Ureter (tissue), 1 donor: ENCODE data around the gene RFPL1. TPM values are rescaled to one million over a fixed set of nuclear protein-coding genes. Genes with fewer than 3 reads are reported as not detected.

Experiments used
- DNase-seq: peaks from one replicate; pipeline ENCODE4 v3.0.0-alpha.2; 2020; ENCODE audit warnings: low spot score
- total RNA-seq: library from RNA; stranded (reverse); gene quantifications from one replicate; pipeline ENCODE4 v1.2.4, GENCODE V29; 2023
- donor health status: DM: yes; HTN: yes; CAD: no.

The RFPL1 gene
- total RNA-seq, 1 donor from 2014 or later, result not detected

DNA sequence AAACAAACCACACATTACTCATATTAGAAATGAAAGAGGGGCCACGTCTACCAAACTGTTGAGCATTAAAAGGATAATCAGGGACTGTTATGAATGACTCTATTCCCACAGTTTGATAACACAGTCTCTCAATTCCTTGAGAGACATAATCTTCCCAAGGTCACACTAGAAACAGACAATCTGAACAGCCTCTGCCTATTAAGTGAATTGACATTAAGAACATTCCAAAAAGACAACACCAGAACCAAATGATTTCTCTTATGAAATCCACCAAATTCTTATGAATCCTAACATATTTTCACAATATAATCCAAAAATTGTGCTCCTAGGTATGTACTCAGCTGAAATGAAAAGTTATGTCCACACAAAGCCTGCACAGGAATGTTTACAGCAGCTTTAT, 4.6 kb downstream of the RFPL1 start:
- no peak for DNase-seq

DNA sequence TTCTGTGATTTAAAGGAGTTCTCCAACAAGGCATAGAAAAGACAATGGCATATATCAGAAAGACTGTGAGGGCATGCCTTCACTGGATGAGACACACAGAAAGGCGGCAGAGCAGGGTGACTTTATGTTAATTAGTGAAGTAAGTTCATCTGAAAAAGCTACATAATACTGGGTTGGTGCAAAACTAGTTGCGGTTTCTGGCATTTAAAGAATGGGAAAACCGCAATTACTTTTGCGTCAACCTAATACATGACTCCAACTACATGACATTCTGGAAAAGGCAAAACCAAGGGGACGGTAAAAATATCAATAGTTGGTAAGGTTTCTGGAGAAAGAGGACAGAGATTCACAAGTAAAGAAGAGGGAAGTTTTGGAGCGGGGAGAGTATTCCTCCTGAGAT, 5.1 kb downstream of the RFPL1 start:
- no peak for DNase-seq

DNA sequence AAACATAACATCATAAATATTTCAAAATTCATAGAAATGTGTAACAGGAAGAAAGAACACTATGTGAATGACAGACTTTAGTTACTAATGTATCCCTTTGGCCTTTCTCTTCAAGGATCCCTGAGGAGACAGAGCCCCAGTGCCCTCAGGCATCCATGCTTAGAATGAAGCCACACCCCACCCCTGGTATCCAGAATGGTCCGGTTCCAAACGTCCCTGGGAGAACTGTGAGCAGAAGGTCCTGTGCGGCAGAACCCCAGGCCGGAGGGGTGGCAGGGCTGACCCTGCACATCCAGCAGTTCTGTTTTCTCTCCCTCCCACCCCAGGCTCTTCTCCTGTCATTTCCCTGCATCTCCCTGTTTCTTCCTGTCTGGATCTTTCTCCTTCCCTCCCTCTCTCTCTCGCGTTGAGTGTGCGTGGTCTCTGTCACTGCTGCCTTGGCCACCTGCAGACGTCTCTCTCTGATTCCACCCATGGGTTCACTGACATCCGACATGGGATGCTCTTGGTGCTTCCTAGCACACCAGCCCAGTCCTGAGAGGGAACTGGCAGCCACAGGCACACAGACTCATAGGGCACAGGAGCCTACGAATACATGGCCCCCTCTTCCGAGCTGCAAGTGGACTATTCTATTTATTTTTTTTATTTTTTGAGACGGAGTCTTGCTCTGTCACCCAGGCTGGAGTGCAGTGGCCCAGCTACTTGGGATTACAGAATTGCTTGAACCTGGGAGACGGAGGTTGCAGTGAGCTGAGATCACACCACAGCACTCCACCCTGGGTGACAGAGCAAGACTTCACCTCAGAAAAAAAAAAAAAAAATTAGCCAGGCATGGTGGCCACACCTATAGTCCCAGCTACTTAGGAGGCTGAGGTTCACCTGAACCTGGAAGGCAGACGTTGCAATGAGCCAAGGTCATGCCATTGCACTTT, 5.7 kb downstream of the RFPL1 start:
- DNase-seq, result no peak

DNA sequence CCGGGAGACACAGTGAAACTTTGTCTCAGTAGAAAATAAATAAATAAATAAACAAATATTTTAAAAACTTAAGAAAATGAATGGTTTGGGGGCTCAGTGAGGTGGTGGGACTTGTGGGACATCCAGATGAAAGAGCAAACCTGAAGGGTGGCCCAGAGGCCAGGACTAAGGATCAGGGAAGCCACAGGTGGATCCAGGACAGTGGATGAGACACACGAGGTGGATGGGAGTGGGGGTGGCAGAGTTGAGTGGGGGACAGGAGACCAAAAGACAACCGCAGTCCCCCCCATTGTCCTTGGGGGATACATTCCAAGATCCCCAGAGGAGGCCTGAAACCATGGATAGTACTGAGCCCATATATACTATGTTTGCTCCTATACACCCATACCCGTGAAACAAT, 7.1 kb downstream of the RFPL1 start:
- no peak for DNase-seq

DNA sequence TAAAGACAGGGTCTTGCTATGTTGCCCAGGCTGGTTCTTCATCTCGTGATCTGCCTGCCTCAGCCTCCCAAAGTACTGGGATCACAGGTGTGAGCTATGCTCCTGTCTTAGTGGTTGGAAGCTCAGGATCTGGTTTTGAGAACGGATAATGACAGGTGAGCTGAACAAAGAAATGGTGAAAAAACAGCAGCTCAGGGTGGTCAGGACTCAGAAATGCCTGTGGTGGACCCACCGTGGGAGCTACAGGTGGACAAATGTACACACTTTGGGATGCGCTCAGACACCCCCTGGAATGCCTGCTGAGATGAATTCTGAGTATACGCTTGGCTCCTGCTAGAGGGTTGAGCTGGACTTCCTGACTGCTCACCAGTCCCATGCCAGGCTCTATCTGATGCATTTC, 9.5 kb downstream of the RFPL1 start:
- DNase-seq, result no peak

DNA sequence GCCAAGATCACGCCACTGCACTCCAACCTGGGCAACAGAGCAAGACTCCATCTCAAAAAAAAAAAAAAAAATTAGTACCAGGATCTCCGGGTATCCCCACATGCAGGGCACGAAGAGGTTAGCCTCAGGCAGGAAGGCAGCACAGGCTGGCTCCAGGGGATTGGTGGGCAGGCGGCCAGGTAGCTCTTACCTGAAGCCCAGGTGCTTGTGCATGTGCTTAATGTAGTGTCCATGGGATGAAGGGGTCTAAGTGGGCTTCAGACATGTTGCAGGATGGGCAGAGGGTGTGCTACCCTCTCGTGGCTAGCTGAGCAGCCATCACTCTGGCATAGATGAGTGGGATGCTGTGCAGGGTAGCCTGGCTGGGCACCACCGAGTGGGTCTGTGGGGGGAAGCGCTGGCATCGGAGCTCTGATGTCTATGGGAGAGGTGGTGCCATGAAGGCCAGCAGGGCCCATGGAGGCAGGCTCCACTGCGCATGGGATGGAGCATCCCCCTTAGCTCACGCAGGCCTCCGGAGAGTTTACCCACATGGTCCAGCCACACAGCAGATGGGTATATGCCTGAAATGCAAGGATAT, 11.0 kb downstream of the RFPL1 start:
- DNase-seq, result no peak

DNA sequence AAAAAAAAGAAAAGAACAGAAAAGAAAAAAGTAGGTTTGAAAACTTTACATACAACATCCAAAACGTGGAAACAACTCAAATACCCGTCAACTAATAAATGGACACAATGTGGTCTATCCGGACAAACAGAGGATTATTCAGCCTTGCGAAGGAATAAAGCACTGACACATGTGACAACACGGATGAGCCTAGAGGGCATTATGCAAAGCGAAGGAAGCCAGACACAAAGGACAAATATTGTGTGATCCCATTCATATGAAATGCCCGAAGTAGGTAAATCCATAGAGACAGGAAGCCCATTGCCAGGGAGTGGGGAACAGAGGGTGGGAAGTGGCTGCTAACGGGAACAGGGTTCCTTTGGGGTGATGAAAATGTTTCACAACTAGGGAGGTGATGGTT, 11.8 kb downstream of the RFPL1 start:
- DNase-seq, result no peak

DNA sequence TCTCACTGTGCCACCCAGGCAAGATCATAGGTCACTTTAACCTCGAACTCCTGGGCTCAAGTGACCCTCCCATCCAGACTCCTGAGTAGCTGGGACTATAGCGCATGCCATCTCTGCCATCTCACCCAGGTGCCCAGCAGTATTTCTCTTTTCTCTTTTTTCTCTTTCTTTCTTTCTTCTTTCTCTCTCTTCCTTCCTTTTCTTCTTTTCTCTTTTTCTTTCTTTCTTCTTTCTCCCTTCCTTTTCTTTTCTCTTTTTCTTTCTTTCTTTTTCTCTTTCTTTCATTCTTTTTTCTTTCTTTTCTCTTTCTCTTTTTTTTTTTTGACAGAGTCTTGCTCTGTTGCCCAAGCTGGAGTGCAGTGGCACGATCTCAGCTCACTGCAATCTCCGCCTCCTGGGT, 13.5 kb downstream of the RFPL1 start:
- DNase-seq, result no peak

DNA sequence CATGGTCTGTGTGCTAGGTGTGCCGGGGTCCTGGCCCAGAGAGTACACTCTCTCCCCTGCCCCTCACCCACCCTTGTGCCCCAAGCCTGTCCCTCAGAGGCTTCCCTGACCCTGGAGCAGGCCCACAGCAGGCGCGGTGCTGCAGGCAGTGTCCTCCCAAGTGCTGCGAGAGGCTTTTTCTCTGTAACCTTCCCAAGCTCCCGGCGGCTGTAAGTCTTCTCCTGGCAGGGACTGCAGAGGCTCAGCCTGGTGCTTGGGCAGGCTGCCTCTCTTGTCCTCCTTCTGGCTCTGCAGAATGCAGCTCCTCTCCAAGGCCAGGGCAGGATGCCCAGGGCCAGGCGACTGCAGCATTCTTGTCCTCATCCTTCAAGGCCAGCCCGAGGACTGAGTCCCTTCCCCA, 15.9 kb downstream of the RFPL1 start:
- DNase-seq, result no peak

DNA sequence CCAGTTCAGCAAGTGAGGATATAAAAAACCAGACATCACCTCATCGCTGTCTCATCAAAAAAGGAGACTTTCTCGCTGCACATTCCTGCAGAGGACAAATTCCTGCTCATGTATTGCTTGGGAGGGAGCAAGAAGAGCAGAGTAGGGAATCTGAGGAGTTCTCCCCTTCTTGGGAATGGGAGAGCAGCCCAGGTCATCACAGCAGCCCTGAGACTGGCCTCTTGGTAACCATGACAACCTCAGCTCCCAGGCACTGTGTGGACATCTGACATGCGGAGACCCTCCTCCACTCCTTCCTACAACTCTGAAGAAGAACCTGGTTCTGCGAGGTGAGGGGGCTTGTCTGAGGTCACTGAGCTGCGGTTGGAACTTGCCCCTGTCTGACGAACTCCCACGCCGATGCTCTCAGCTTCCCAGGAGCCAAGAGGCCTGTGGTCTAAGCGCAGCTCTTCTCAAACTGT, 17.9 kb downstream of the RFPL1 start:
- DNase-seq, result no peak

DNA sequence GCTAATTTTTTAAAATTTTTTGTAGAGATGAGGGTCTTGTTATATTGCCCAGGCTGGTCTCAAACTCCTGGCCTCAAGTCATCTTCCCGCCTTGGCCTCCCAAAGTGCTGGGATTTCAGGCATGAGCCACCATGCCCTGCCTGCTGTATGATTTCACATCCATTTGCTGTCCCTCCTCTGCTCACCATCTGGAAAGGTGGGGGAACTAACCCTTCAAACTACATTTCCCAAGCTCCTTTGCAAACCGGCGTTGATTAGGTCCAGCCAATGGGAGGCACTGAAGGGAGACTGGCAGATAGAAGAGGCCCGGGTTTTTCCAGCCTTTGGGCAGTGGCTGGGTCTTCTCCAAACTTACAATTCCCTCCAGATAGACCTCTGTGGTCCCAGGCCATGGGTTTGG, 19.3 kb downstream of the RFPL1 start:
- DNase-seq, result no peak

DNA sequence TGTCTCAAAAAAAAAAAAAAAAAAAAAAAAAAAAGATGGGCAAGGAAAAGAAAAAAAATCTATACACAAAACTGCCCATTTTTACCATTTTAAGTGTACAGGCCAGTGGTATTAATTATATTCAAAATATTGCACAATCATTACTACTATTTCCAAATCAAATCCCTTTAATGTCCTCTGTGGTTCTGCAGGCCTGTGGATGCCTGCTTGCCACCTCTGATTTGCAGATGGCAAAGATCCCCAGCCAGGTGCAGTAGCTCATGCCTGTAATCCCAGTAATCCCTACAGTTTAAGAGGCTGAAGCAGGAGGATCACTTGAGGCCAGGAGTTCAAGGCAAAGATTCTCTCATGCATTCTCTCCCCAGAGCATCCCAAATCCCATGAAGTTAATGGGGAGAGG, 20.2 kb downstream of the RFPL1 start:
- no peak for DNase-seq

DNA sequence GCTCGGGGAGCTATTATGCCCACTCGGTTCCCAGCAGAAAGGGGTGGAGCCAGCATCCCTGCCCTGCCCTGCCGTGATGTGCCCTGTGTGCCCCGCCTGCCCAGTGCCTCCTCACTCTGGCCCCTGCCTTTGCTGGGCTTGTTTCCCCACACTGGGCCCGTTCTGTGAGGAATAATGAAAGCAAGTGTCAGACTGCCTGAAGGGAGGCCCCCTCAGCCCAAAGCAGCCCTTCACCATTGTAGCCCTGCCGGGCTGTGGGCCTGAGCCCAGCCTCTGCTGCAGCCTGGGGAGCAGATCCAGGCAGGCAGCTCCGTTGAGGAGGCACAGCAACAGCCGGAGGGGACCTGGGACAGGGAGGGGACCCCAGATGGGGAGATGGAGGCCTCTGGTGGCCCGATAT, 21.4 kb downstream of the RFPL1 start:
- DNase-seq, result no peak

DNA sequence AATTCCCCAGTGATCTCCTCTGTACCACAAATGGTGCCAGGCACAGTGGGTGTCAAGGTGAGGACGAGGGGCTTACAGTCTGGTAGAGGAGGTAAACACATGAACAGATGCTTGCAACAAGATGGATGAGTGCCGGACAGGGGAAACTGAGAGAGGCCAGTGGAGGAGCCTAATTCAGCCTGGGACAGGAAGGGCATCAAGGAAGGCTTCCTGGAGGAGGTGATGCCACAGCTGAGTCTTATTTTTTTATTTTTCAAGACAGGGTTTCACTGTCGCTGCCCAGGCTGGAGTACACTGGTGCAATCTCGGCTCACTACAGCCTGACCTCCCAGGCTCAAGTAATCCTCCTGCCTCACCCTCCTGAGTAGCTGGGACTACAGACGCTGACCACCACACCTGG, 22.9 kb downstream of the RFPL1 start:
- DNase-seq, result no peak

DNA sequence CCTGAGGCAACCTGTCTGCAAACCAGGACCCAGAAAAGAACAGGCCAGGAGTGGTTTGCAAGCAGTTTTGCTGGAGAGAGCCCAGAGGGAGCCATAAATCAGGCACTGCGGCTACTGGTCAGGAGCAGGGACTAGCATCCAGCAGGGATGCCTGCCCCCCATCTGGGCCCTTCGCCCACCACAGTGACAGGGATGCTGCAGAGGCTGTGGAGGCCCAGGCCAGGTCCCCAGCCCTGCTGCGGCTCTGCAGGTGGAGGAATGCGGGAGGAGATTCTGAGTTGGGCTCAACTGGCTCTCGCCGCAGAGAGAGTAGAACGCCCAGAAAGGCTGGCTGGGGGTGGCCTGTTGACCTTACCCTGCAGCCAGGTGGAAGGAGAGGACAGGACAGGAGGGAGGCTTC, 25.2 kb downstream of the RFPL1 start:
- DNase-seq, result no peak

DNA sequence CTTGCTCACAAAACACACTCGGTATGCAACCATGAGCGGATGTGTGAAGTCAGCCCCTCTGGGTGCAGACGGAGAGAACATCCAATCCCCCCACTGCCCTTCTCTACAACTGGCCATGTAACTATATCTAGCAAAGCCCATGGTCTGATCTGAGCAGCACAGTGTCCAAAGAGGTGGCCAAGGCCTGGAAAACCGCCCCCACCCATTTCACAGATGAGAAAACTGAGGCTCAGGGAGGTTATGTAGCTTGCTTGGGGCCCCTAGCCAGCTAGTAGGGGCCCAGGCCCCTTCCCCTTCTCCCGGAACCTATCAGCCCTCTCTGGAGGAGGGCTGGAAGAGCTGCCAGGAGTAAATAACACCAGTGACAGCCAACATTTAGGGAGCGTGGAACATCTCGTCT, 26.2 kb downstream of the RFPL1 start:
- no peak for DNase-seq

DNA sequence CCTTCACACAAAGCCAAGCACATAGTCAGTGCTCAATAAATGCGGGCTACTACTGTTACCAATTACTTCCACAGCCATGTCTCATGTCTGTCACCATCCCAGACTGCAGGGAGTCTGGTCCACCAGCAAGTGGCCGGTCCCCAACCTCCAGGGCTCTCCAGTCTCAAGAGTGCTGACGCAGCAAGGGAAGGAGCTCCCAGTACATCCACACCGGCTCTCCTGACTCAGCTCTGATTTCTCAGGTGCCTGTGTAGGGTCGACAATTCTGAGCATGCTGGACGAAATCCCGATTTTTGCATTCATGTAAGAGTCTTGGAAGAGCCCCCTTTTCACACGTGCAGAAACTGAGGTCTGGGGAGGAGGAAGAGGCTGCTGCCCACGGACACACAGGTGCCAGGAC, 31.4 kb downstream of the RFPL1 start:
- no peak for DNase-seq

DNA sequence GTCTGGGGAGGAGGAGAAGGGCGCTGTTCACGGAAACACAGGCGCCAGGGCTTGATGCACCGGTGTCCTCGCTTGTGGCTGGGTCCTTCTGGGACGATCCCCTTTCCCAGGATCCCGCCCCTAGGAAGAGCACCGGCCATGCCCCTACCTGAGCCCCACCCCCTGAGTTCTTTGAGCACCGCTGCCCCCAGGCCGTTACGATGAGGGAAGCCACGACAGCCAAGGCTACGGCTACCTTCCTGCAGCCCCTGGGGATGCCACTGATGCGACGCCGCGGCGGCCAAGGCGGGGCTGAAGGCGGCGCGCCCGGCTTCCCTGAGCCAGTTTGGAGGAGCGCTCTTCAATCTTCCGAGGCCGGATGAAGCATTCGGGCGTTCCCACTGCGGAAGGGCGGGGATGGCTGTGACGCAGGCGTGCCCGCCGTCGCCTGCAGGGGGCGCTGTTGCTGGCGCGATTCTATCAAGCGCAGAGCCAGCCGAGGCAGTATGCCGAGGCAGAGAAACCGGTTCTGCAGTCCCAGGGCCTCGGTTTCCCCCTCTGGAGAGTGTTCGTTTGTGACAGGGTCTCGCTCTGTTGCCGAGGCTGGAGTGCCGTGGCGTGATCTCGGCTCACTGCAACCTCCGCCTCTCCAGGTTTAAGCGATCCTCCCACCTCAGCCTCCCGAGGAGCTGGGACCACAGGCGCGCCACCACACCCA, 31.9 kb downstream of the RFPL1 start:
- DNase-seq, result peak; percentile 61

DNA sequence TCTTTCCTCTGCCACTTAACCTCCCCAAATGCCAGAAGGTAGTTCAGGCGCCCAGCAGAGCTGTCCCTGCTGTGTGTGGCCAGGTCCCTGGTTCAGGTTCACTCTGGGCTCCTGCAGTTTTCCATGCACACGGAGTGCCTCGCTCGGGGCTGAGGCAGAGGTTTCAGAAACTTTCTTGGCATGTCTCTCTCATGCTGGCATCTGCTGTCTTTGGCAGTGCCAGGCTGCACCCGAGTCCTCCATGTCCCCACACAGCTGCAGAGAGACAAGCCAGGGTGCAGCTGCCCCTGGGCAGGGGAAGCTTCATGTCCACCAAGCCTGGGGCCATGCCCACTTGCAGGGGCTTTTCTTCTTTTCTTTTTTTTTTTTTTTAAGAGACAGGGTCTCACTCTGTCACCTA, 34.6 kb downstream of the RFPL1 start:
- no peak for DNase-seq

DNA sequence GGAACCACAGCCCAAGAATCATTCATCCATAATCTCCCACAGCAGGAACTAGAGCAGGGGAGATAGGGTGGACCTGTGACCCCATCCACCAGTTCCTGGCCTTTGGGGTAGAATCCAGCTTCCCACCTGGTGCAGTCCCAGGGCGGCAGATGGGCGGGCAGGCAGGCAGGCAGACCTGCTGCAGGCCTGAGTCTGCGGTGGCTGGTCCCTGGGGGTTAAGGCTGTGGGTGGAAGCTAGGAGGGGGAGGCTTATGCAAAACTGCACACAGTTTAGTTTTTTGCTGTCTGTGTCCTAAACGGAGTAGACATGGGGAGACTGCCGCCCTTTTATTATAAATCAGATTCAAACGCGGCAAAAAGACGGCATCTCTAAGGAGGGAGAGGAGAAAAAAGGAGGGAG, 37.2 kb downstream of the RFPL1 start:
- no peak for DNase-seq

DNA sequence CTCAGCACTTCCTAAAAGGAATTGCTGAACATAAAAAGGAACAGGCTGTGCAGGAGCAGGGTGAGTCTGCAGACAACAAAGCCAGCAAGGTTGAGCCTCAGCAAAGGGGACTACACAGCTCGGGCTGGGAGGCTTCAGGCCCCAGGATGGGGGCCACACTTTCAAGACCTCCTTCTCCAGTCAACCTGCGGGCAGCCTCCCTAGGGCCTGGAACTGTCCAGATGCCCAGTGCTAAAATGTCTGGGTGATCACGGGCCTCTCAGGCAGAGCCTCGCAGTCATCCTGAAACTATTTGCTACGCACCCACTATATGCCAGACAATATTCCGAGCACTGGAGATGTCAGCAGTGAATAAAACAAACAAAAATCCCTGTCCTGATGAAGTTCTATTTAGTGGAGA, 37.7 kb downstream of the RFPL1 start:
- no peak for DNase-seq

DNA sequence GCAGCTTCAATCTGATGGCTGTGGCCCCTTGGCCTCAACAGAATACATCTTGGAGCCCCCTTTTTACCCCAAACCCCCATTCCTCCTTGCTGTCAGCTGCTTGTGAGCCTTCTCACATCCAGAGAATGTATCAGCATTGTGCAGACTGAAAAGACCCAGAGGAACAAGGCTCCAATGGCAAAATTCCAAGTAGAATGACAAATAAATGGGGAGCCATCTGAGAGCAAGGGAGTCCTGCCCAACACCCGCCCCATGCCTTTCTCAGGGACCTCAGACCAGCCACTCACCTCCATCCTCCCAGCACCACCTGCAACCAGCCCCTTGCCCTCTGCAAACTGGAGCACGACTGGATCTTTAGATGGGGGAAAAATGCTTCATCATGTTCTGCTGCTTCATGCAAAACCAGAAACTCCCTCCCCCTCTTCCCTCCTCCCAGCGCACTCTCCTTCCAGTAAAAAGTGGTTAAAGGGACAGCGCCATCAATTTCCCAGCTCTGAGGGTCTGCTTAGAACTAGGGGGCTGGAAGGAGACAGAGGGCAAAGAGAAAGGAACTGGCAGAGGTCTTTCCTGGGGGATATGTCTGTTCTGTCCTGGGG, 39.4 kb downstream of the RFPL1 start:
- no peak for DNase-seq
